CD14-positive monocyte (primary cell): ENCODE results near the gene IFNA21. TPM values are rescaled to one million over a fixed set of nuclear protein-coding genes. Genes with fewer than 3 reads are reported as not detected.
"Not testable (repeated sequence)": the region's sequence is repeated elsewhere in the genome, so short reads cannot be mapped to it uniquely, and the experiment has no call there.

Source experiments
- DNase-seq, 3 donors: peaks; one replicate each; pipeline ENCODE4 v3.0.0-alpha.2; 2011 to 2022
- H2AFZ ChIP-seq: 2 replicates; pipeline ENCODE4 v1.6.0; 2012; ENCODE audit warnings: mild to moderate bottlenecking, low read depth, low read length, inconsistent platforms; ENCODE audit not compliant: insufficient read depth, poor library complexity, severe bottlenecking
- H3K27ac ChIP-seq, 2 donors: 1 replicate in 1 of 2; 2 replicates in 1 of 2; pipeline ENCODE4 v1.5.1; 2012 to 2013; ENCODE audit warnings: low read length in 2 of 2, control low read depth in 1 of 2, inconsistent platforms in 1 of 2, low read depth in 1 of 2, mild to moderate bottlenecking in 1 of 2
- H3K27me3 ChIP-seq, 2 donors: one replicate each; pipeline versions ENCODE4 v1.6.0 to v1.6.1; 2011 to 2013; ENCODE audit warnings: low read length in 2 of 2; ENCODE audit not compliant: control insufficient read depth in 2 of 2, insufficient read depth in 2 of 2
- H3K36me3 ChIP-seq, 2 donors: replicated peaks in 1 of 2; 1 replicate in 1 of 2; 2 replicates in 1 of 2; pipeline versions ENCODE4 v1.5.1 to v1.6.1; 2012 to 2013; ENCODE audit warnings: low read length in 2 of 2, control low read depth in 1 of 2, inconsistent platforms in 1 of 2, mild to moderate bottlenecking in 1 of 2; ENCODE audit not compliant: insufficient read depth in 2 of 2, control insufficient read depth in 1 of 2
- H3K4me1 ChIP-seq, 2 donors: 1 replicate in 1 of 2; 2 replicates in 1 of 2; pipeline versions ENCODE4 v1.5.1 to v1.6.1; 2012 to 2013; ENCODE audit warnings: low read length in 2 of 2, control low read depth in 1 of 2, inconsistent platforms in 1 of 2, mild to moderate bottlenecking in 1 of 2, moderate library complexity in 1 of 2; ENCODE audit not compliant: insufficient read depth in 2 of 2, control insufficient read depth in 1 of 2
- H3K4me2 ChIP-seq: replicated peaks from 2 replicates; pipeline ENCODE3; 2012; ENCODE audit warnings: low read length, moderate library complexity, mild to moderate bottlenecking; ENCODE audit not compliant: poor library complexity, severe bottlenecking; ENCODE audit errors: extremely low read depth
- H3K4me3 ChIP-seq, 3 experiments: fragments of 200-600 bp in 1 of 3; sonication (generic) in 1 of 3; replicated peaks in 1 of 3; 1 replicate in 2 of 3; 2 replicates in 1 of 3; pipeline ENCODE4 v1.5.1; 2011 to 2013; ENCODE audit warnings: low read length in 3 of 3, mild to moderate bottlenecking in 3 of 3, control low read depth in 2 of 3, low read depth in 2 of 3, inconsistent platforms in 1 of 3, moderate library complexity in 1 of 3
- H3K79me2 ChIP-seq: 2 replicates; pipeline ENCODE4 v1.6.0; 2012; ENCODE audit warnings: mild to moderate bottlenecking, control low read depth, inconsistent platforms, low read length, moderate library complexity; ENCODE audit not compliant: insufficient read depth
- H3K9ac ChIP-seq: 2 replicates; pipeline ENCODE4 v1.6.0; 2017; ENCODE audit warnings: low read length, mild to moderate bottlenecking; ENCODE audit not compliant: insufficient read depth, poor library complexity, severe bottlenecking
- H3K9me3 ChIP-seq, 2 donors: replicated peaks in 1 of 2; 1 replicate in 1 of 2; 2 replicates in 1 of 2; pipeline versions ENCODE4 v1.5.1 to v1.6.1; 2012 to 2013; ENCODE audit warnings: low read length in 2 of 2, control low read depth in 1 of 2; ENCODE audit not compliant: control insufficient read depth in 1 of 2, insufficient read depth in 1 of 2
- H4K20me1 ChIP-seq: 2 replicates; pipeline ENCODE4 v1.6.0; 2012; ENCODE audit warnings: mild to moderate bottlenecking, low read length, control low read depth, moderate library complexity; ENCODE audit not compliant: insufficient read depth
- H3K27ac Mint-ChIP-seq, 7 donors: one replicate each; pipeline ENCODE4 v1.8.0; 2020; ENCODE audit warnings: mild to moderate bottlenecking in 7 of 7, mixed read lengths in 7 of 7, moderate library complexity in 6 of 7, inconsistent platforms in 2 of 7
- H3K27me3 Mint-ChIP-seq, 3 donors: one replicate each; pipeline ENCODE4 v1.8.0; 2021 to 2022; ENCODE audit warnings: low read depth in 3 of 3, mild to moderate bottlenecking in 3 of 3, mixed read lengths in 3 of 3, moderate library complexity in 3 of 3, inconsistent platforms in 1 of 3
- H3K36me3 Mint-ChIP-seq, 2 donors: one replicate each; pipeline ENCODE4 v1.8.0; 2020; ENCODE audit warnings: mixed read lengths in 2 of 2, inconsistent platforms in 1 of 2, mild to moderate bottlenecking in 1 of 2
- H3K4me1 Mint-ChIP-seq: one replicate; pipeline ENCODE4 v1.8.0; 2020; ENCODE audit warnings: mild to moderate bottlenecking, mixed read lengths
- H3K4me3 Mint-ChIP-seq, 2 donors: one replicate each; pipeline ENCODE4 v1.8.0; 2020; ENCODE audit warnings: mild to moderate bottlenecking in 2 of 2, mixed read lengths in 2 of 2, moderate library complexity in 1 of 2
- H3K9me3 Mint-ChIP-seq, 7 donors: one replicate each; pipeline ENCODE4 v1.8.0; 2020 to 2022; ENCODE audit warnings: mixed read lengths in 7 of 7, mild to moderate bottlenecking in 6 of 7, moderate library complexity in 6 of 7, inconsistent platforms in 2 of 7
- CTCF ChIP-seq: fragments of 200-600 bp; IDR thresholded peaks from one replicate; pipeline ENCODE4 v1.8.0; 2022; ENCODE audit warnings: antibody characterized with exemption, mild to moderate bottlenecking
- WGBS: methylation state at CpG from one replicate; pipeline ENCODE4 v1.1.5; 2013; ENCODE audit warnings: missing lambda C conversion rate; ENCODE audit not compliant: insufficient coverage; 5-methylcytosine and 5-hydroxymethylcytosine counted together
- intact Hi-C, 2 donors: fragments of 100-400 bp; cut with micrococcal nuclease; formaldehyde crosslinking; loops; one replicate each; pipeline versions ENCODE4 v1.15.0 to v1.15.1; 2023
- polyA minus RNA-seq: library from RNA; depleted of rRNA, polyadenylated mRNA; stranded (reverse); fragments of >200 nt; gene quantifications from 2 replicates; pipeline ENCODE4 v1.2.3, GENCODE V29; 2012
- polyA plus RNA-seq, 3 donors: library from polyadenylated mRNA; depleted of rRNA in 1 of 3; unstranded in 2 of 3; stranded (reverse) in 1 of 3; fragments of 300-500 nt in 2 of 3; fragments of >200 nt in 1 of 3; fragmentation: Illumina TruSeq in 2 of 3; gene quantifications; 1 replicate in 2 of 3; 2 replicates in 1 of 3; pipeline ENCODE4 v1.2.3, GENCODE V29; 2012 to 2021
- total RNA-seq, 12 experiments: library from RNA in 1 of 12; stranded (reverse) in 1 of 12; fragments of 120-200 nt in 1 of 12; gene quantifications; one replicate each; pipeline ENCODE4 v1.2.4 and lab custom pipeline; 2013 to 2026; ENCODE audit warnings: mixed read lengths in 6 of 12, inconsistent platforms in 1 of 12

IFNA21 gene
- not detected for total RNA-seq (2013)
- polyA plus RNA-seq: not detected
- polyA minus RNA-seq: not detected in 2 replicates
- total RNA-seq (lab: John Stamatoyannopoulos, UW): 0 to 0.12 (median 0) reads per million in 11 experiments

GRCh38 chr9:21166560-21166959, at the start of gene IFNA21:
TSS of gene IFNA21 (minus strand) at chr9:21166660. CDS start at chr9:21166612, 48 bp downstream.
- WGBS: no CpG with 5 or more reads among the region's 2 CpGs
- H3K36me3 Mint-ChIP-seq, H4K20me1 ChIP-seq, H3K9ac ChIP-seq, H3K36me3 ChIP-seq, H3K27ac Mint-ChIP-seq, H3K4me3 ChIP-seq, H3K79me2 ChIP-seq, H3K27me3 Mint-ChIP-seq, DNase-seq, H3K27ac ChIP-seq, H3K27me3 ChIP-seq, H3K4me2 ChIP-seq, H3K9me3 ChIP-seq, H3K9me3 Mint-ChIP-seq, intact Hi-C loops, H3K4me1 ChIP-seq, H3K4me3 Mint-ChIP-seq, H2AFZ ChIP-seq: not testable (repeated sequence)
- H3K4me1 Mint-ChIP-seq: peaks cover 12% of the 10 kb centered on the region

GRCh38 chr9:21213411-21214326, 47.2 kb upstream of the IFNA21 start:
- H4K20me1 ChIP-seq, H3K36me3 Mint-ChIP-seq, H3K4me1 ChIP-seq, intact Hi-C loops, H3K27me3 ChIP-seq, H3K36me3 ChIP-seq, H3K27me3 Mint-ChIP-seq, H3K27ac ChIP-seq, H3K9me3 Mint-ChIP-seq, H3K9ac ChIP-seq, H2AFZ ChIP-seq, H3K9me3 ChIP-seq, H3K79me2 ChIP-seq, H3K4me2 ChIP-seq, H3K4me3 ChIP-seq: not testable (repeated sequence)
- Mint-ChIP-seq H3K4me3 (peak overlapping the region in 1 of 2 donors; percentile 80), H3K4me1 (peaks cover 19% of the 10 kb centered on the region), H3K27ac (peak overlapping the region in 4 of 7 donors; percentile 9 to 81 (median 32))
- DNase-seq: peak; percentile 15 to 35 (median 32)
- peak; percentile 40 for TF ChIP-seq CTCF
- no CpG with 5 or more reads among the region's 5 CpGs for WGBS

GRCh38 chr9:21212160-21212559, 45.7 kb upstream of the IFNA21 start:
- H3K9me3 ChIP-seq, H3K79me2 ChIP-seq, H3K4me1 ChIP-seq, H3K9me3 Mint-ChIP-seq, H4K20me1 ChIP-seq, H3K4me3 ChIP-seq, H3K27me3 ChIP-seq, H3K36me3 ChIP-seq, H3K9ac ChIP-seq, H3K4me2 ChIP-seq, H3K27ac ChIP-seq, H3K4me3 Mint-ChIP-seq, H3K27me3 Mint-ChIP-seq, H3K36me3 Mint-ChIP-seq, DNase-seq, intact Hi-C loops, H2AFZ ChIP-seq: not testable (repeated sequence)
- peak overlapping the region in 1 of 7 donors; percentile 48 for H3K27ac Mint-ChIP-seq
- H3K4me1 Mint-ChIP-seq: peaks cover 21% of the 10 kb centered on the region
- WGBS: 100% methylated on average over 1 of the region's 2 CpGs

GRCh38 chr9:21210782-21211181, 44.3 kb upstream of the IFNA21 start:
- DNase-seq, H3K9ac ChIP-seq, H3K27ac Mint-ChIP-seq, H2AFZ ChIP-seq, intact Hi-C loops, H3K36me3 Mint-ChIP-seq, H3K4me3 ChIP-seq, H3K9me3 ChIP-seq, H3K27me3 Mint-ChIP-seq, H3K4me1 ChIP-seq, H4K20me1 ChIP-seq, H3K36me3 ChIP-seq, H3K27me3 ChIP-seq, H3K79me2 ChIP-seq, H3K9me3 Mint-ChIP-seq, H3K4me3 Mint-ChIP-seq, H3K4me2 ChIP-seq, H3K27ac ChIP-seq: not testable (repeated sequence)
- peaks cover 21% of the 10 kb centered on the region for H3K4me1 Mint-ChIP-seq
- WGBS: no CpG with 5 or more reads among the region's 2 CpGs
